Epidermal melanocyte (primary cell): Measurements from ENCODE around the gene SEMA4A.
"Not testable (repeated sequence)": the region's sequence is repeated elsewhere in the genome, so short reads cannot be mapped to it uniquely, and the experiment has no call there.

Source experiments
- DNase-seq: peaks from one replicate; pipeline ENCODE4 v3.0.0; 2011; ENCODE audit warnings: low spot score; ENCODE audit not compliant: insufficient read length

The SEMA4A gene

DNA sequence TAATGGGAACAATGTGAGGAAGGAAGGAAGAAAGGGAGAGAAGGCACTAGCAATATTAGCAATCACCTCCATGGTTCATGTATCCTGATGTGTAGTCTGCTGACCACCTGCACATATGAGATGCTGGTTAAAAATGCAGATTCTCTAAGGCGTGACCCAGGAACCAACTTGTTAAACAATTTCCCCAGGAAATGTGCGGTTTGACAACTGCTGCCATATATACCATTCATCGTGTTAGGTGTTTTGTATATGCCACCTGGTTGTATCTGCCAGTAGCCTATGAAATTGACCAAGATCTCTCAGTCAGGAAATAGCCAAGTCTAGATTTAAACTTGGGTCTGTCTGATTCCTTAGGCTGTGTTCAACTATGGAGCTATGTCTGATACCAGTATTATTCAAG lies 4.1 kb downstream of the SEMA4A start:
- DNase-seq: no peak

- DNase-seq: no peak
Measured at GRCh38 chr1:156157966-156158365, 4.6 kb downstream of the SEMA4A start.

DNA sequence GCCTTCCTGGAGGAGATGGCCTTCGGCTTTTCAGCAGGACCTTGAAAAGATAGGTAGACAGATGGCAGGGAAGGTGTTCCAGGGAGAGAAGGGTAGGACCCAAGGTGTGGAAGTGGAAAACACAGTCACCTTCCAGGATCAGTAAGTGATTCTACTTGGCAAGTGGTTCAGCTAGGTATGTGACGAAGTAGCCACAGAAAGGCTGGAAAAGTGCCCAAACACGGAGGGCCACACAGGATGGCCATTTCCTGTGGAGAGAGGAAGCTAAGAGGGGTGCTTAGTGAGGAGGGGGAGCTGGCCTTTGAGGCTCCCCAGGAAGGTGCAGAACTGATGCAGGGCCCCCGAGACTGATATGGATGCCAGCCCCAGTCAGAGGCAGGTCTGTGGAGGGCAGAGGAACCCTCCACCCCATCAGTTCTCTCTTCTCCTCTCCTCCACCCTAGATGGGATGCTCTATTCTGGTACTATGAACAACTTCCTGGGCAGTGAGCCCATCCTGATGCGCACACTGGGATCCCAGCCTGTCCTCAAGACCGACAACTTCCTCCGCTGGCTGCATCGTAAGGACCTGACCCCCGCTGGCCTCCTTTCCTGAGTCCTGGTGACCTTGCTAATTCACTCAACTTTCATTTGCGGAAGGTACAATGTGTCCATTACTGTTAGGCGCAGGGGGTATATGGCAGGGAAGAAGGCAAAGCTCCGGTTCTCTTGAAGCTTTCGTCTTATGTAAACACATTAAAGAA lies 6.8 kb downstream of the SEMA4A start:
- no peak for DNase-seq

DNA sequence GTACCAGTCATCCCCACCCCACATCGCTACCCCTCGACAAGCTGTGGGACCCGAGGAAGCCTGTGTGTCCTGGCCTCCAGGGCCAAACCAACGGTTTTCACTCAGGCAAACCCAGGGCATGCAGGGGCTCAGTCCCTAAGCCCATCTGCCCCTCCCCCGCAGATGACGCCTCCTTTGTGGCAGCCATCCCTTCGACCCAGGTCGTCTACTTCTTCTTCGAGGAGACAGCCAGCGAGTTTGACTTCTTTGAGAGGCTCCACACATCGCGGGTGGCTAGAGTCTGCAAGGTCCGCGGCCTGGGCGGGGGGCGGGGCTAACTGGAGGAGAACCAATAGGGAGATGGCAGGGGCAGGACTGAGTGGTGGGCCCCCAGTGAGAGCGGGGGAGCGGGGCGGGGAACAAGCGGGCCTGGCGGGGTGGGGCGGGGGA lies 7.4 kb downstream of the SEMA4A start:
- peak; percentile 72 for DNase-seq

- DNase-seq: no peak
Measured at GRCh38 chr1:156162430-156163037, 9.1 kb downstream of the SEMA4A start.

DNA sequence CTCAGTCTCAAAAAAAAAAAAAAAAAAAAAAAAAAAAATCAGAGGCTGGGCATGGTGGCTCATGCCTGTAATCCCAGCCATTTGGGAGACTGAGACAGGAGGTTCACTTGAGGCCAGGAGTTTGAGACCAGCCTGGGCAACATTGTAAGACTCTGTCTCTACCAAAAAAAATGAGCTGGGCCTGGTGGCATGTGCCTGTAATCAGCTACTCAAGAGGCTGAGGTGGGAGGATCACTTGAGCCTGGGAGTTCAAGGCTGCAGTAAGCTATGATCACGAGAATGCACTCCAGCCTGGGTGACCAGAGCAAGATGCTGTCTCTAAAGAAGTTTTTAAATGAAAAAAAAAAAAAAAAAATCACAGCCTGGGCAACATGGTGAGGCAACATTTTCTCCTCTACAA lies 10.3 kb downstream of the SEMA4A start:
- DNase-seq: no peak

- no peak for DNase-seq
Measured at GRCh38 chr1:156164125-156164831, 10.9 kb downstream of the SEMA4A start.

GRCh38 chr1:156165083-156165482 lies 11.7 kb downstream of the SEMA4A start:
- no peak for DNase-seq

DNA sequence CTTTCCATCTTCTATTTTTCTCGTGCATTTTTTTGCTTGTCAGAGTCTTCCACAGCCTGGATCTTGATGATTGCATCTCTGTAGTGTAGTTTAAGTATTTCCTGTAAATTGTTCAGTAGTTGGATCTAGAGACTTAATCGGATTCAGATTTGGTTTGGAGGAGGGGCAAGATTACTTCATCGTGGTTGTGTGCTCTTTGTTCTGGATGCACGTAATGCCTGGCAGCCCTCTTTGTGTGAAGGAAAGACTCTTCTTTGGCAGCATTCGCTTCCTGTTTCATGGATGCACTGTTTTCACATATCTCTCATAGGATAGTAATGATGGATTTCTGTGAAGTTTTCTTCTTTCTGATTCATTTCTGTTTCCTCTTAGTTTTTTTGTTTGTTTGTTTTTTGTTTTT lies 14.2 kb downstream of the SEMA4A start:
- no peak for DNase-seq

- no peak for DNase-seq
Measured at GRCh38 chr1:156172696-156173470, 19.5 kb downstream of the SEMA4A start.

GRCh38 chr1:156176610-156177210 lies 23.3 kb downstream of the SEMA4A start:
- DNase-seq: no peak

DNA sequence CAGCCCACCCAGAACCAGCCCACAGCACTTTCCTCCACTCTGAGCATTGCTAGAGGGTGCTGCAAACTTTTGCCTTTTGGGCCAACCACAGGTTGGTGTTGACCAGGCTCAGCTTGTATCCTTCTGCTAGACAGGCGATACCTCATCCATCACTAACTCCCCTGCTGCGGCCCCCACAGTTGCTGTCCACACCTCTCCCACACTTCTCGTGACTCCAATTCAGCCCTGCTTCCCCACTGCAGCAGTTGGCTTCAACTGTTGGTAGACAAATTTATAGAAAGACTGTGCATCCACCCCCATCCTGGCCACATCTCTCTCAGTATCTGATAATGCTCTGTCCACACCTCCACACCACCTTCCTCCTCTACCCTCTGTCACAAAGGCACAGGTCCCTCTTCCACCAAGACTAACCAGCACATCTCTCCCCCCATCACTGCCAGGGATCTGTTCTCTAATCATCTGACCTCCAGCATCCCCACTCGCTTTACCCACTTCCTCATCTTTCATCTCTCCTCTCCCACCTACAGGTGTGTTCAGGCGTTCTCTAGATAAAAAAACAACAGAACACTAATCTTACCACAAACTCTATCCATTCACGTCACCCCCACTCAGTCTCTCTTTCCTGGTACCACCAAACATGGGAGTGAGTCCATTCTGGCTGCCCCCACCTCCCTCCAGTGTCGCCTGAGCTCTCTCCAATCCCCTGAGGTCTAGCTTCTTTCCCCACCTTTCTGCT lies 24.7 kb downstream of the SEMA4A start:
- DNase-seq: no peak

- no peak for DNase-seq
Measured at GRCh38 chr1:156180471-156180870, 27.1 kb downstream of the SEMA4A start.

- DNase-seq: not testable (repeated sequence)
Measured at GRCh38 chr1:156181391-156181924, 28.1 kb downstream of the SEMA4A start.

DNA sequence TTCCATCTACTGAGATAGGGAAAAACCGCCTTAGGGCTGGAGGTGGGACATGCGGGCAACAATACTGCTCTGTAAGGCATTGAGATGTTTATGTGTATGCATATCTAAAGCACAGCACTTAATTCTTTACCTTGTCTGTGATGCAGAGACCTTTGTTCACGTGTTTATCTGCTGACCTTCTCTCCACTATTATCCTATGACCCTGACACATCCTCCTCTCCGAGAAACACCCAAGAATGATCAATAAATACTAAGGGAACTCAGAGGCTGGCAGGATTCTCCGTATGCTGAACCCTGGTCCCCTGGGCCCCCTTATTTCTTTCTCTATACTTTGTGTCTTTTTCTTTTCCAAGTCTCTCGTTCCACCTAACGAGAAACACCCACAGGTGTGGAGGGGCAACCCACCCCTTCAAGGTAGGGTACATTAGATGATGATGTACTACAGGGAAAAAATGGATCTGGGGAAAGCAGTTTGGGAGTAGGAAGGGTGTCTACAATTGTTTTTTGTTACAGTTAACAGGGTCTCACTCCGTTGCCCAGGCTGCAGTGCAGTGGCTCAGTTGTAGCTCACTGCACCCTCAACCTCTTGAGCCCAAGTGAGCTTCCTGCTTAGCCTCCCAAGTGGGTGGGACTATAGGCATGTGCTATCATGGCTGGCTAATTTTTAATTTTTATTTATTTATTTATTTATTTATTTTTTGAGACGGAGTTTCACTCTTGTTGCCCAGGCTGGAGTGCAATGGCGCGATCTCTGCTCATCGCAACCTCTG lies 28.8 kb downstream of the SEMA4A start:
- not testable (repeated sequence) for DNase-seq

GRCh38 chr1:156186347-156187177 lies 33.2 kb downstream of the SEMA4A start:
- not testable (repeated sequence) for DNase-seq

- DNase-seq: not testable (repeated sequence)
Measured at GRCh38 chr1:156190265-156190664, 36.9 kb downstream of the SEMA4A start.

DNA sequence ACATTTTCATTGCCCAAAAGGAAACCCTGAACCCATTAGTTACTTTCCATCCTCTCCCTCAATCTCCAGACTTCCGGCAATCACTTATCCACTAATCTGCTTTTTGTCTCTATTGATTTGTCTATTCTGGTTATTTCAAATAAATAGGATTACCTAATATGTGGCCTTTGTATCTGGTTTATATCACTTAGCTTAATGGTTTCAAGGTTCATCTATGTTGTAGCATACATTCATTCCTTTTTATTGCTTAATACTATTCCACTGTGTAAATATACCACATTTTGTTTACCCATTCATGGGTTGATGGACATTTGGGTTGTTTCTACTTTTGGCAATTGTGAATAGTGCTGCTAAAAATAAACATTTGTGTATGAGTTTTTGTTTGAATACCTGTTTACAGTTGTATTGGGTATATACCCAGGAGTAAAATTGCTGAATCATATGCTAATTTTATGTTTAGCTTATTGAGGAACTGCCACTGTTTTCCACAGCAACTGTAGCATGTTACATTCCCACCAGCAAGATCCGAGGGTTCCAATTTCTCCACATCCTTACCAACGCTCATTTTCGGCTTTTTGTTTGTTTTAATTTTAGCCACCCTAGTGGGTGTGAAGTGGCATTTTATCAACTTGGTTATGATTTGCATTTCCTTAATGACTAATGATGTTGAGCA lies 38.0 kb downstream of the SEMA4A start:
- DNase-seq: no peak
